Smooth muscle cell of the pulmonary artery (primary cell): ENCODE results near the gene PPIF. TPM values are rescaled to one million over a fixed set of nuclear protein-coding genes. Genes with fewer than 3 reads are reported as not detected.

ENCODE experiments used
- total RNA-seq: library from RNA; depleted of rRNA; stranded (reverse); fragments of >200 nt; gene quantifications from 2 replicates; pipeline ENCODE4 v1.2.3, GENCODE V29; 2014

PPIF gene
- 26.1 and 28.1 TPM in 2 replicates for total RNA-seq

DNA sequence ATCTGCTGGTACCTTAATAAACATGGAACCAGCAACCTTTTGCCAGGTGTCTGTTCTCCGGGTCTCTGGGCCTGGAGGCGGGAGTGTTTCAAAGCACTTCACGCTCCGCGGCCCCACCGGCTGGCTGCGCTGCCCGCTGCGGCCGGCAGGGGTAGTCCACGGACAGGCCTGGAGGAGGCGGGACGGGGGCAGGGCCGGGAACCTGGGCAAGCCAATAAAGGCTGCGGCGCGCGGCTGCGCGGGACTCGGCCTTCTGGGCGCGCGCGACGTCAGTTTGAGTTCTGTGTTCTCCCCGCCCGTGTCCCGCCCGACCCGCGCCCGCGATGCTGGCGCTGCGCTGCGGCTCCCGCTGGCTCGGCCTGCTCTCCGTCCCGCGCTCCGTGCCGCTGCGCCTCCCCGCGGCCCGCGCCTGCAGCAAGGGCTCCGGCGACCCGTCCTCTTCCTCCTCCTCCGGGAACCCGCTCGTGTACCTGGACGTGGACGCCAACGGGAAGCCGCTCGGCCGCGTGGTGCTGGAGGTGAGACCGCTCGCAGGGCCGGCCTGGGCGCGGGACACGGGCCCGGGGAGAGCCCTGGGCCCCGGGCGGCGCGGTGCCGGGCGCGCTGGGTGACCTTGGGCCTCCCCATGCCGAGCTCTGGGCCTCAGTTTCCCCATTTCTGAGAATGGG, at the start of gene PPIF:
Gene PPIF, plus strand, starts transcription at position 244 of the 668 bp plus-strand sequence. Its CDS starts 80 bp downstream, at position 324.

Other genes with a start within 250 kb of the PPIF start
- gene ZCCHC24, start 98.2 kb downstream of the PPIF start, total RNA-seq: 27.8 and 33.8 TPM in 2 replicates
- 0.13 and 0.26 TPM in 2 replicates for gene EIF5AL1, start 165.1 kb downstream of the PPIF start, total RNA-seq
- not detected in 2 replicates for gene SFTPA2, start 212.9 kb downstream of the PPIF start, total RNA-seq